Measurements from ENCODE around the gene LPCAT1. TPM values are rescaled to one million over a fixed set of nuclear protein-coding genes. Genes with fewer than 3 reads are reported as not detected.
"Not testable (repeated sequence)": the region's sequence is repeated elsewhere in the genome, so short reads cannot be mapped to it uniquely, and the experiment has no call there.

Gene LPCAT1
- total RNA-seq, 2 experiments from 2014 or later = 94.2 to 102 TPM

DNA sequence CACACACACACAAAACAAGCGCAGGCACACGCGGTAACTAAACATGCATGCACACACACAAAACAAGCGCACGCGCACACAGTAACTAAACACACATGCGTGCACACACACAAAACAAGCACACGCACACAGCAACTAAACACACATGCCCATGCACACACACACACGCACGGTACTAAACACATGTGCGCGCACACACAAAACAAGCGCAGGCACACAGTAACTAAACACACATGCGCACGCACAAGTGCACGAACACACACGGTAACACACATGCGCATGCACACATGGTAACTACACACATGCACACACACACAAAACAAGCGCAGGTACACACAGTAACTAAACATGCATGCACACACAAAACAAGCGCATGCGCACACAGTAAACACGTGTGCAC lies 58.6 kb downstream of the LPCAT1 start:
- CTCF ChIA-PET = no interaction called here
- POLR2A ChIA-PET = no interaction called here

DNA sequence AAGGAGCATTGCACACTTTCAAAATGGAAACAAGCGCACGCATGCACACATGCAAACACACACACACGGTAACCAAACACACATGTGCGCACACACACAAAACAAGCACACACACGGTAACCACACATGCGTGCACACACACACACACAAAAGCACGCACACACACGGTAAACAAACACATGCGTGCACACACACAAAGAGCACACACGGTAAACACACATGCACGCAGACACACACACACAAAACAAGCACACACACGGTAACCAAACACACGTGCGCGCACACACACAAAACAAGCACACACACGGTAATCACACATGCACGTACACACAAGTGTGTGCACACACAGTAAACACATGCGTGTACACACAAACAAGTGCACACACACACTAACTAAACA lies 59.2 kb downstream of the LPCAT1 start:
- POLR2A ChIA-PET = no interaction called here

DNA sequence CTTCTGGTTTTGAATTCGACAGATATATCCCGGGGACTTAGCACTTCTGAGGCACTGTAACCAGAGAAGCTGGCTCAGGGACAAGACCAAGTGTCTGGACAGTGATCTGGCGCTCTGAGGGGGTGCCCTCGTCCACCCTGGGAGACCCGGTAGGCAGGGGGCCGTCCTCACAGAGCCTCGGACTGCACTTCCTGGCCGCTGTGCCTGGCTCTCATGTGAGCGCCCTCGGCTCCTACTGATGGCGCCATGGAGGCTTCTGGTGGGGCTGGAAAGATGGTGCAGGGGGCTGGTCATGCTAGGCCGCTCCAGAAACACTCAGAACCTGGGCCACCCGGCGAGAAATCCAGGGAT lies 59.7 kb downstream of the LPCAT1 start:
- POLR2A ChIA-PET = no interaction called here
- CTCF ChIA-PET = no interaction called here

More for the DNA sequence above, 59.2 kb downstream of the LPCAT1 start:
- CTCF ChIA-PET = no interaction called here

DNA sequence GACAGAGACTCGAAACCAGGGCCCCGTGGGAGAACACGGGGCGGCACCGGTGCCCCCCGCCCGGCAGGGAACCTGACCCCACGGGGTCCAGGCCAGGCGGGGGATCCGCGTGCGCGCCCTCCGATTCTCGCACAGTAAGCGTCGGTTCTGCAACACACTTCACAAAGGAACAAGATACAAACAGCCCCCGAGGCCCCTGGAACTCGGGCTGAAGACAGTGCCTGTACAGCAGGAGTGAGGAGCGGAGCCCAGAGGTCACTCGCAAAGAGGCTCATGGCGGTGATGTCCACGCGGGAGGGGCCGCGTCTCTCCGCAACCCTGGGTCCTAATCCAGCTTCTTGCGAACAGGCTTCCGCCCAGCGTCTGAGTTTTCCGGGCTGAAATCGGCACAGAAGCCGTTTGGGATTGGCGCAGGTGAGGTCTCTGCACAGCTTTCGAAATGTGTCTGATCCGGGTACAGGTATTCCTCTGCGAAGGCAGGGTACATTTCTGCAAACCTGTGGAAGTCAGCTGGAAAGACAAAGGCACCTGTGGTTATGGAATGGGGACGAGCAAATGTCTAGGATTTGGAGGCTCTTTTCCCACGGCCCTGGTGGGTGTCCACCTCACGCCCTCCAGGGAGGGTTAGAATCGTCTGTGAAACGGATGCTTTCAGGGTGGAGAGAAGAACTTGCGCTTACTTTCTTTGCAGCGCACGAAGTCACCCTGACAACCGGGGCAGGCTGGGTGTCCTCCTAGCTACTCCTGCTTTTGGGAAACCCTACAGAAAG lies 60.2 kb downstream of the LPCAT1 start:
- POLR2A ChIA-PET = no interaction called here
- CTCF ChIA-PET = no interaction called here

DNA sequence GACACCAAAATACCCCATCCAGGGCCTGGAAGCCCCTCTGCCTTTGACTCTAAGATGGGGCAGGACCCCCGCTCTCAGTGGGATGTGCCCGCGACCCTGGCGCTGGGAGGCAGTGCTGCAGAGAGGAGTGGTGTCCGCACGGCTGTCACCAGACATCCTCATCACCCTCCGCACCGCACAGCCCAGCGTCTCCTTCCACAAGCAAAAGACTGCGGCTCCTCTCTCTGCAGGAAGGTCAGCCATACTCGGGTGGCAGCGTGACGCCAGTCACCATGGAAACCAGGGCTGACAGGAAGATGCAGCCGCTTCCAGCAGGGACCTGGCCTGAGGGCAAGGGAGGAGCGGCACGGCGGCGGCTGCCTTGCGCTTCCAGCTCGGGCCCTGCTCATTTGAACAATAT lies 61.4 kb downstream of the LPCAT1 start:
- POLR2A ChIA-PET = no interaction called here
- CTCF ChIA-PET = no interaction called here

DNA sequence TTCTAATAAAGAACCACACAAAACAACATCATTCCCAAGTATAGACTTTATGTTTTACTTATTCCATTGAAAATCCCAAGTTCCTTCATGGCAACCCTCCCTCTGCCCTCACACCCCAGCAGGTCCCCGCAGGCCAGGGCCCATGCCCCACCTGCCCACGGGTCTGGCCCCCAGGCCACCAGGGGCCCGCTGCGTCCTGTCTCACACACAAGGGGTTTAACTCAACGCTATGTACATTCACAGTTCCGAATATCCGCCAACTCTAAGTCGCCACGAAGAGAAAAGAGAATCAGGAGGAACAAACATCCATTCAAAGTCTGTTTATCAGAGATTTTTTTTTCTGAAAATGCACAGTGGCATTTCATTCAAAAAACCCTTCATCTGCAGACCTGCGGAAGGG lies 62.4 kb downstream of the LPCAT1 start:
- POLR2A ChIA-PET = no interaction called here
- CTCF ChIA-PET = no interaction called here

DNA sequence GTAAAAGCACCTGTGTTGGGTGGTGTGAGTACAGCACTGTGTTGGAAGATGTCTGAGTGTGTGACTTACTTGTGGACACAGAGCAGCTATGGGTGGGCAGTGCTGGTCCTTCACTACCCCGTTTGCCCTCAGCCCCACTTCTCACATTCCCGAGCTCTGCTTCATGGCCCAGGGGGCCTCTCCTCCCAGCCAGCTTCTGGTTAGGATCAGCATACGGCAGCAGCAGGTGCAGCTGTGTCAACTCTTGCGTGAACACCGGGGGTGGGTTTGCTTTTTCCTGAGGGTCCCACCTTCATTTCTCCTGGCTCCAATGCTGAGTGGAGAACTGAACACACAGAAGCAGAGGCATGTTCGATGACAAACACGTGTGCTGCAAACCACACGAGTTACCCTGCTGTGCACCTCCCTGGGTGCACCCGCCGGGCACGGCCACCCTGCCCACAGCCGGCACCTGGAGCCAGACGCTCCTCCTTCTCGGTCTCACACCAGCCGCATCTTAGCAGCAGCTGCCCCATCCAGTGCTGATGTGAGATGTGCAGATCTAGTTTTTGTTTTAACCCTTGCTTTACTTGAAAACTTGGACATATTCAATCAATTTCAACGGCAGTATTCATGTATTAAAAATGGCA lies 63.6 kb downstream of the LPCAT1 start:
- POLR2A ChIA-PET = no interaction called here
- CTCF ChIA-PET = no interaction called here

DNA sequence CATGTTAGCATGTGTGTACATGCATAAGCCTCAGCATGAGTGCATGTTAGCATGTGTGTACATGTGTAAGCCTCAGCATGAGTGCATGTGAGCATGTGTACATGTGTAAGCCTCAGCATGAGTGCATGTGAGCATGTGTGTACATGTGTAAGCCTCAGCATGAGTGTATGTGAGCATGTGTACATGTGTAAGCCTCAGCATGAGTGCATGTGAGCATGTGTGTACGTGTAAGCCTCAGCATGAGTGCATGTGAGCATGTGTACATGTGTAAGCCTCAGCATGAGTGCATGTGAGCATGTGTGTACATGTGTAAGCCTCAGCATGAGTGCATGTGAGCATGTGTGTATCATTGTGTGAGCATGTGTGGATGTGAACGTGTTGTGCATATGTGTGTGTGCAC lies 64.3 kb downstream of the LPCAT1 start:
- CTCF ChIA-PET, POLR2A ChIA-PET: not testable (repeated sequence)

DNA sequence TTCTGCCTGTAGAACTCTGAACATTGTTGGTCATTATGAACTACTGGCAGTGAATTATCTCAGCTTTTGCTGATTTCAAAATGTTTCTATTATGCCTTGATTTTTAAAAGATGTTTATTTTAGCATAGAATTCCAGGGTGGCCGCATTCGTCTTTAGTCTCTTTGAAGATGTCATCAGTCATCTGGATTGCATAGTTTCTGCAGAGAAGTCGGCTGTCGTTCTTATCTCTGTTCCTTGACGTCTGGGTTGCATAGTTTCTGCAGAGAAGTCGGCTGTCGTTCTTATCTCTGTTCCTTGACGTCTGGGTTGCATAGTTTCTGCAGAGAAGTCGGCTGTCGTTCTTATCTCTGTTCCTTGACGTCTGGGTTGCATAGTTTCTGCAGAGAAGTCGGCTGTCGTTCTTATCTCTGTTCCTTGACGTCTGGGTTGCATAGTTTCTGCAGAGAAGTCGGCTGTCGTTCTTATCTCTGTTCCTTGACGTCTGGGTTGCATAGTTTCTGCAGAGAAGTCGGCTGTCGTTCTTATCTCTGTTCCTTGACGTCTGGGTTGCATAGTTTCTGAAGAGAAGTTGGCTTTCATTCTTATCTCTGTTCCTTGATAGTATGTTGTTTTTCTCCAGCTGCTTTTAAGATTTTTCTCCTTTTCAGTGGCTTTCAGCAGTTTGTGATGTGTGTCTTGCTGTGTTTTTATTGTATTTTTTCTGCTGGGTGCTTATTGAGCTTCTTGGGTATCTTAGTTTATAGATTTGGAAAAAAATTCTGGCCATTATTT lies 67.5 kb downstream of the LPCAT1 start:
- CTCF ChIA-PET, POLR2A ChIA-PET: not testable (repeated sequence)

DNA sequence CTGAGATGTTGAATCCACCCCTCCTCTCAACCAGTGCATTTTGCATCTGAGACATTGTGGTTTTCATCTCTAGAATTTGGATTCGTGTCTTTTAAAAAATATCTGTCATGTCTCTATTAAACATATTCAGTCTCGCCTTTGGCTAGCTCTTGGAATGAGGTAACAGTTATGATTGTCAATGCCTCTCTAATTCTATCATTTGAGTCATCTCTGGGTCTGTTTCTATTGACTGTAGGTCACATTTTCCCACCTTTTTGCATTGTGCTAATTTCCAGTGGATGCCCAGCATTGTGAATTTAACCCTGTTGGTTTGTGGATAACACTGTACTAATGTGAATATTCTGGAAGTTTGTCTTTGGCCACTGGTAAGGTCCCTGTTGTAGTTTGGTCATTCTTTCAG lies 70.1 kb downstream of the LPCAT1 start:
- ChIA-PET POLR2A (no interaction called here), CTCF (no interaction called here)

DNA sequence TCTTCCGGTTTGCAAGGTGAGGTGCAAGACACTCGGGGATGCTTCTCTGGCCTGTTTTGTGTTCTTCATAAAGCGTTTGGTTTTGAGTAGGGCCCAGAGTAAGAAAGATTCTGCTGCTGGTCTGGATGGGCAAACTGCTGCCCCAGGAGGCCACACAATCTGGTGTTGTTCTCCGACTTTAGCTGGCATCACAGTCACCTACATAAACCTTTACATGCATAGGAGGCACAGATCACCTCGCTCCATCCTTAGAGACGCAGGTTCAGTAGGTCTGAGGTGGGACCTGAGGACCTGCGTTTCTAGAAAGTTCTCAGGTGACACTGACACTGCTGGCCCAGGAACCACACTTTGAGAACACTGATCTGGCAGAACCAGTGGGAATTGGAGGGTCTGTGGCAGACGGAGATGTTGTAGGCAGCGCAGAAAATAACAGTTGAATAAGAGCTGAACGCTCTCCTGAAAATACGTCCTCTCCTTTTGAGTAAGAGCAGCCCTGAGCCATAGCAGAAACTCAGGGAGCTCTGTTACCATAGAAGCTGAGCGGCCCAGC lies 74.6 kb downstream of the LPCAT1 start:
- CTCF ChIA-PET = interaction anchor here (1.6 kb wide), 1 partner anchor 69 kb away, joined by 6 read pairs; no protein-coding TSS in a partner anchor
- POLR2A ChIA-PET = no interaction called here

DNA sequence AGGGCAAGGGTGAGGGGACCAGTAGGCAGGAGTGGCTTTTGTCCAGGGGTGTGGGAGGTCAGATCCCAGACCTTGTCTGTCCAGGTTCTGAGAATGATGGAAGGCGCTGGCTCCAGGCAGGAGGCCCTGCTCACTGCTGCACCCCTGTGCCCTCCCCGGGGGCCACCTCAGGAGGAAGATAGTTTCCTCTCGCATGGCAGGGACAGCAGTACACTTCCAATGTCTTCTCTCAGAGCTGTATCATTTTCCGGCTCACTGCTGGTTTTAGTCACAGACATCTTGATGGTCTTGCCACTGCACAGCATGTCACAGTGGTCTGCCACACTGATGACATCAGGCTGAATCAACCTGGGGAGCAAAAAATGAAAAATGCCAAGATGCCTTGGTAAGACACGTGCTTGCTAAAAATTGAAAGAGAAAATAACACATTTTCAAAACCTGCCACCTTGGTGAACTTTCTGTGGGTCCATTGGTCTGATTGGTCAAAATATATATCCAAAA lies 75.2 kb downstream of the LPCAT1 start:
- ChIA-PET CTCF (interaction anchor here (1.6 kb wide), 1 partner anchor 69 kb away, joined by 6 read pairs; no protein-coding TSS in a partner anchor), POLR2A (no interaction called here)

DNA sequence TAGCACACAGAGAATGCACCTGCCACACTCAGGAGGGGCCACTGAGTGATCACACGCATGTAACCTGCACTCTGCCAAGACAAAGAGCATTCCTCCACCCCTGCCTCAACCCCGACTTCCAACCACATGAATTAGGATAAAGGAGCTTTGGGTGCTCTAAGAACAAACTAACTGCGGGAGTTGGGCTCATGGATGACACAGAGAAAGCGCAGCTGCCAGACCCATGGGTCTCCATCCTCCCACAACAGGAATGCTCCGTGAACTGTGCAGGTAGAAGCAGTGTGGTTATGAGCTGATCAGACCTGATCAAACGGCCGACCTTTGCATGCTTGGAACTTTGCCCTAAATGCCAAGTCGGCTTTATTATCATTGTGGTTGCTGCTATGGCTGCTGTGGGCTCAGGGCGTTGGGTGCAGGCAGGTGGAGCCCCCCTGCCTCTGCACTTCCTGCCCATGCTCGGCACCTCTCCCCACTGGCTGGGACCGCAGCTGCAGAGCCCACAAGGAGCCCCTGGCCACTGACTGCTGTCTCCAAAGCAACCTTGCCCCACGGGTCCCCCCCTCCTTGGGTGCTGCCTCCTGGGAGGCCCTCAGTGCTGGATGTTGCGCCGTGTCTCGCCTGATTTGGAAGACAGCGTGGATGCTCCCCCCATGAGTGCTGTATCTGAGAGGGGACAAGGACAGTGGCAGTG lies 75.9 kb downstream of the LPCAT1 start:
- ChIA-PET POLR2A (no interaction called here), CTCF (interaction anchor here (1.6 kb wide), 1 partner anchor 68 kb away, joined by 6 read pairs; no protein-coding TSS in a partner anchor)

DNA sequence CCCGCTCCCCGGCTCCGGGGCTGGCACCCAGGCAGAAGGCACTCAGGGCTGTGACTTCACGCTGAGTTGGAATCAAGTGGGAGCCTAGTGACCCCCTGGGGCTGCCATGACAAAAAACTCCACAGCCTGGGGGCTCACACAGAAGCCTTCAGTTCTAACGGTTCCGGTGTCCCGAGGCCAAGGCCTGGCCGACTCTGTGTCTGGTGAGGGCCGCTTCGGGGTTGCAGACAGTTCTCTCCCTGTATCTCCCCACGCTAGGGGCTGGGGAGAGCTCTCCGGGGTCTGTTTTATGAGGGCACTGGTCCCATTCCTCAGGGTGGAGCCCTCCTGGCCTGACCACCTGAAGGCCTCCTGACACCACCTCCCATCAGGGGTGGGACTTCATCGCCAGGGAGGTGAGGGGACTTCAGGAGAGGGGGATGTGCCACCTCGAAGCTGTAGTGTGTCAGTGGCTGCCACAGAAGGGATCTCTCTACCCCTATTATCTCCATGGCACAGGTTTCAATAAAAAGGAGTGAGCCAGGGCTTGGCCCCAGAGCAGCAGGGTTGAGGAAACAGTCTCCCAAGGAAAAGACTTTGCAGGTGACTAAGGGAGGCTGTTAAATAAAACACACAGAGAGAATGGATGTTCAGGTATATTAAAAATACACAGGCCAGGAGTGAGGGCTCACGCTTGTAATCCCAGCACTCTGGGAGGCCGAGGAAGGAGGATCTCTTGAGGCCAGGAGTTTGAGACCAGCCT lies 77.0 kb downstream of the LPCAT1 start:
- CTCF ChIA-PET = no interaction called here
- POLR2A ChIA-PET = no interaction called here

DNA sequence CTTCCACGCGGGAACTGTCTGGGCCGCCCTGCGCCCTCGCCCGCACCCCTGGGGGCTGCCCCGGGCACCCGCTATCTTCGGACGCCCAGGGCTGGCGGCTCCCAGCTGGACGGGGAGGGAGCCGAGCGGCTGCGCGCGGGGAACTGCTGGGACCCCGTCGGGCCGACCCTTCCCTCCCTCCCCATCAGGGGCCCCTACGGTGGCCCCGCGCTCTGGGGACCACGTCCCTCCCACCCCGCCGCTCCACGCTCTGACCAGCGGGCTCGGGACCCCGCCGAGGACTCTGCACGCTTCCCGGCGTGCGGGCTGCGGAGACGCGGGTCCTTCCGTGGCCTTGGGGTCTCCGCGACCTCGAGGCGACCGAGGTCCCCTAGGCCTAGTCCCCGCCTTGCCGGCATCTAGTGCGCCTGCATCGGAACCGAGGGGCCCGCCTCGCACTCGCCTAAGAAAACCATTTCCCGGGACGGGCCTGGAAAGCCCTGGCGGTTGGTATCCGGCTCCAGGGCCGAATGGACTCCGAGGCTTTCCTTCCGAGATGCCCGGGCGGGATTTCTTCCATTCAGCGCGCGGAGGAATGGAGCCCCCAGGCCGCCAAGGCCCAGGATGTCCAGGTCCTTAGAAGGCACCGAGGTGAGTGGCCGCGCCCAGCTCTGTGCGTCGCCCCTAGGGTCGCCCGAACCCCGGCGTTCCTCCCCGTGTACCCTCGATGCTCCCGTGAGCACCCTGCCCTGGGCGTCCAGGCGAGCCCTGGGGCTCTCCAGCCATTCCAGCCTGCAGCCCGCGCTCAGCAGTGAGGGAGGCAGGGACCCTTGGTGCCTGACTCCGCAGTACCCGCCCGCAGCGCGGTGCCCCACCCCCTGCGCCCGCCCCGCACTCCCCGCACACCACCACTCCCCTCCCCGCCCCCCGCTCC lies 77.8 kb downstream of the LPCAT1 start:
- ChIA-PET POLR2A (no interaction called here), CTCF (no interaction called here)

DNA sequence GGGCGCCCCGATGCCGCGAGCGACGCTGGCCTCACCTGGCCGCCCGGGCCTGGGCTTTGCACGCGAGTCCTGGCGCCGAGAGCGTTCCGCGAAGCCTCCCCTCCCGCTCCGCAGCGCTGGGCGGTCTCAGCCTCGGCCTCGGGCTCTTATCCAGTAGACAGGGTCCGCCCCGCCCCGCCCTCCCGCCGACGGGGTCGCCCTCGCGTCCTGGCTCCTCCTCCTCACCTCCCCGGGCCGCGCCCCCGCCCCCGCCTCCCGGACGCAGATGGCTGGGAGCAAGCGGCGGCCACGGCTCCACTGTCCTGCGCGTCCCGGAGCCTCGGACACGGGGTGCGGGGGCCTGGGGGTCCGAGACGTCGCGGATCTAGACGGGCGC lies 78.5 kb downstream of the LPCAT1 start, which contains the start of gene SLC6A3:
SLC6A3 (minus strand) TSS at position 128 of the 376 bp plus-strand sequence. CDS start 2,243 bp downstream, outside the sequence.
- ChIA-PET POLR2A (no interaction called here), CTCF (no interaction called here)

DNA sequence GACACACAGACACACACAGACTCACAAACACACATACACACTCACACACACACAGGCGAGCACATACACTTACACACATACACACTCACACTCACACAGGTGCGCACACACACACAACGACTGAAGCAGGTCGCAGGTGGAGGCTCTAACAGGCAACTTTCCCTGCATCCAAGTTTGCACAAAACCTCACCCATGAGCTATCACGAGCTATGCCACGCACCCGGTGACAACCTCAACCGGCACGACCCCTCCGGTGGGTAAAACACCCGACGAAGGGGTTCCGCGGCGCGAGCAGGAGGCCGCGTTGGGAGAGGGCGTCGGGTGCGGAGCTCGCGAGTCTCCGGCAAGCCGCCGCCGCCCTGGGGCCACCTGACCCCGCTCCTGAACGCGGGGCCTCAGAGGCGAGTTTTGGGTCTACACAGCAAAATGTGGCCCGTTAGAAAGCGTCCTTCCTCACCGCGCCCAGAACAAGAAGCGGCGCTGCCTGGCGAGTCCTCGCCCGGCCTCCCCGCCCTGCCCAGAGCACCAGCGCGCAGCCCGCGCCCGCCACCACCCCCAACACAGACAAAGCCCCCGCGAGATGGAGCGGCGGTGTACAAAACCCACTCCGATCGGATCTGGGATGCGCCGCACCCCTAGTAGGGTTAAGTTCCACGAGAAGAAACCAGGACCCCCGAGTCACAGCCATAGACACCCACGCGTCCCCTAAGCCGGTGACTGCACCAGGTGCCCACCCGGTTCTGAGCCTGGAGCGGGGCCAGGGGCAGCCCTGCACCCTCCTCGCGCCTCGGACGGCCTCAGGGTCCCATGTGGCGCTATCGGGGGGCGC lies 79.2 kb downstream of the LPCAT1 start:
- CTCF ChIA-PET = interaction anchor here (1.6 kb wide), 1 partner anchor 64 kb away, joined by 3 read pairs; no protein-coding TSS in a partner anchor
- POLR2A ChIA-PET = no interaction called here
